Pons (tissue), 1 donor: ENCODE data around the gene NDUFV3.
"Not testable (repeated sequence)": the region's sequence is repeated elsewhere in the genome, so short reads cannot be mapped to it uniquely, and the experiment has no call there.

Experiments used
- DNase-seq: peaks from one replicate; pipeline ENCODE4 v3.0.0-alpha.2; 2016; ENCODE audit warnings: low spot score

The NDUFV3 gene

GRCh38 chr21:42857216-42857615, 35.9 kb upstream of the NDUFV3 start:
- no peak for DNase-seq

- DNase-seq: no peak
Measured at GRCh38 chr21:42858185-42858847, 34.8 kb upstream of the NDUFV3 start.

- DNase-seq: no peak
Measured at GRCh38 chr21:42858957-42859890, 33.9 kb upstream of the NDUFV3 start.

GRCh38 chr21:42859891-42860230, 33.2 kb upstream of the NDUFV3 start:
- no peak for DNase-seq

- DNase-seq: no peak
Measured at GRCh38 chr21:42860345-42860744, 32.8 kb upstream of the NDUFV3 start.

- no peak for DNase-seq
Measured at GRCh38 chr21:42861311-42861847, 31.7 kb upstream of the NDUFV3 start.

GRCh38 chr21:42861848-42862400, 31.2 kb upstream of the NDUFV3 start:
- no peak for DNase-seq

GRCh38 chr21:42862774-42863503, 30.2 kb upstream of the NDUFV3 start:
- DNase-seq: no peak

- no peak for DNase-seq
Measured at GRCh38 chr21:42863504-42863870, 29.6 kb upstream of the NDUFV3 start.

GRCh38 chr21:42864286-42864685, 28.8 kb upstream of the NDUFV3 start:
- no peak for DNase-seq

- DNase-seq: no peak
Measured at GRCh38 chr21:42864815-42865775, 28.0 kb upstream of the NDUFV3 start.

- no peak for DNase-seq
Measured at GRCh38 chr21:42865776-42866160, 27.3 kb upstream of the NDUFV3 start.

- no peak for DNase-seq
Measured at GRCh38 chr21:42868196-42868595, 24.9 kb upstream of the NDUFV3 start.

- DNase-seq: no peak
Measured at GRCh38 chr21:42873096-42873495, 20.0 kb upstream of the NDUFV3 start.

GRCh38 chr21:42875811-42876210, 17.3 kb upstream of the NDUFV3 start:
- DNase-seq: not testable (repeated sequence)

GRCh38 chr21:42878678-42878992, 14.5 kb upstream of the NDUFV3 start:
- DNase-seq: no peak

GRCh38 chr21:42878993-42879787, 13.9 kb upstream of the NDUFV3 start, which contains the start of gene WDR4:
TSS of gene WDR4 (minus strand) at chr21:42879539. CDS start at chr21:42879495, 44 bp downstream.
- DNase-seq: peak; percentile 96

- no peak for DNase-seq
Measured at GRCh38 chr21:42880352-42880751, 12.8 kb upstream of the NDUFV3 start.

GRCh38 chr21:42883921-42884320, 9.2 kb upstream of the NDUFV3 start:
- no peak for DNase-seq

GRCh38 chr21:42887326-42887725, 5.8 kb upstream of the NDUFV3 start:
- DNase-seq: no peak
